GM21576 (cell line): Measurements from ENCODE around the gene C11orf98.

Experiments
- ATAC-seq: cut with Tn5 transposase; IDR thresholded peaks from one replicate; pipeline ENCODE4 v1.9.1; 2021; ENCODE audit warnings: mild to moderate bottlenecking, moderate library complexity; ENCODE audit not compliant: unreplicated experiment

The C11orf98 gene

DNA sequence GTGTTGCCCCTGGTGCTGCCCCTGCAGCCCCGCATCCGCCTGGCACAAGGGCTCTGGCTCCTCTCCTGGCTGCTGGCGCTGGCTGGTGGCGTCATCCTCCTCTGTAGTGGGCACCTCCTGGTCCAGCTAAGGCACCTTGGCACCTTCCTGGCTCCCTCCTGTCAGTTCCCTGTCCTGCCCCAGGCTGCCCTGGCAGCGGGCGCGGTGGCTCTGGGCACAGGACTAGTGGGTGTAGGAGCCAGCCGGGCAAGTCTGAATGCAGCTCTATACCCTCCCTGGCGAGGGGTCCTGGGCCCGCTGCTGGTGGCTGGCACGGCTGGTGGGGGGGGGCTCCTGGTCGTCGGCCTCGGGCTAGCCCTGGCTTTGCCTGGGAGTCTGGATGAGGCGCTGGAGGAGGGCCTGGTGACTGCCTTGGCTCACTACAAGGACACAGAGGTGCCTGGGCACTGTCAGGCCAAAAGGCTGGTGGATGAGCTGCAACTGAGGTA is 51.7 kb downstream of the C11orf98 start:
- no peak for ATAC-seq
